GM18508 (cell line): ENCODE measurements around the gene EPG5.
"Not testable (repeated sequence)": the region's sequence is repeated elsewhere in the genome, so short reads cannot be mapped to it uniquely, and the experiment has no call there.

Experiments
- ATAC-seq: cut with Tn5 transposase; IDR thresholded peaks from one replicate; pipeline ENCODE4 v1.9.1; 2021; ENCODE audit warnings: moderate number of reproducible peaks; ENCODE audit not compliant: insufficient read depth, unreplicated experiment

Gene EPG5

GRCh38 chr18:45976974-45977373, 9.8 kb upstream of the EPG5 start:
- no peak for ATAC-seq

- no peak for ATAC-seq
Measured at GRCh38 chr18:45976566-45976965, 9.4 kb upstream of the EPG5 start.

GRCh38 chr18:45974088-45974536, 7.0 kb upstream of the EPG5 start:
- ATAC-seq: no peak

- not testable (repeated sequence) for ATAC-seq
Measured at GRCh38 chr18:45964913-45965312, 2.2 kb downstream of the EPG5 start.

GRCh38 chr18:45962866-45963265, 4.3 kb downstream of the EPG5 start:
- no peak for ATAC-seq

- ATAC-seq: no peak
Measured at GRCh38 chr18:45962461-45962860, 4.7 kb downstream of the EPG5 start.

- not testable (repeated sequence) for ATAC-seq
Measured at GRCh38 chr18:45959484-45959883, 7.6 kb downstream of the EPG5 start.

- no peak for ATAC-seq
Measured at GRCh38 chr18:45958730-45959129, 8.4 kb downstream of the EPG5 start.

GRCh38 chr18:45958027-45958426, 9.1 kb downstream of the EPG5 start:
- ATAC-seq: no peak

GRCh38 chr18:45957100-45957499, 10.0 kb downstream of the EPG5 start:
- no peak for ATAC-seq

- ATAC-seq: no peak
Measured at GRCh38 chr18:45954070-45954934, 12.8 kb downstream of the EPG5 start.

GRCh38 chr18:45951016-45951714, 16.0 kb downstream of the EPG5 start:
- ATAC-seq: no peak

GRCh38 chr18:45945669-45946068, 21.5 kb downstream of the EPG5 start:
- ATAC-seq: no peak

- no peak for ATAC-seq
Measured at GRCh38 chr18:45940724-45941123, 26.4 kb downstream of the EPG5 start.

- ATAC-seq: no peak
Measured at GRCh38 chr18:45939236-45939635, 27.9 kb downstream of the EPG5 start.

GRCh38 chr18:45938488-45938935, 28.6 kb downstream of the EPG5 start:
- peak; percentile 32 for ATAC-seq

GRCh38 chr18:45935591-45936335, 31.4 kb downstream of the EPG5 start:
- no peak for ATAC-seq

- ATAC-seq: no peak
Measured at GRCh38 chr18:45932708-45933107, 34.4 kb downstream of the EPG5 start.

- ATAC-seq: no peak
Measured at GRCh38 chr18:45930963-45931362, 36.2 kb downstream of the EPG5 start.

GRCh38 chr18:45926691-45927090, 40.4 kb downstream of the EPG5 start:
- no peak for ATAC-seq

- no peak for ATAC-seq
Measured at GRCh38 chr18:45926085-45926484, 41.0 kb downstream of the EPG5 start.
